LNCaP clone FGC (cell line): ENCODE results near the gene BMPR1A.

Source experiments
- DNase-seq: peaks from one replicate; pipeline ENCODE4 v3.0.0-alpha.2; 2011; ENCODE audit warnings: low read depth
- H3K4me3 ChIP-seq: 2 replicates; pipeline ENCODE4 v1.5.1; 2011; ENCODE audit warnings: mild to moderate bottlenecking, low read depth, low read length, control low read depth
- CTCF ChIP-seq: IDR thresholded peaks from 2 replicates; pipeline ENCODE4 v1.5.1; 2012; ENCODE audit warnings: mild to moderate bottlenecking; ENCODE audit not compliant: control insufficient read depth, insufficient read depth; ENCODE audit errors: extremely low read depth

BMPR1A gene

GRCh38 chr10:86836044-86836443, 79.6 kb downstream of the BMPR1A start:
- H3K4me3 ChIP-seq = no peak overlapping the region
- no peak for DNase-seq
- no peak for TF ChIP-seq CTCF

GRCh38 chr10:86837663-86838062, 81.2 kb downstream of the BMPR1A start:
- no peak for DNase-seq
- no peak for TF ChIP-seq CTCF
- no peak overlapping the region for H3K4me3 ChIP-seq

GRCh38 chr10:86840498-86840897, 84.1 kb downstream of the BMPR1A start:
- no peak overlapping the region for H3K4me3 ChIP-seq
- TF ChIP-seq CTCF = no peak
- DNase-seq = no peak

GRCh38 chr10:86846088-86846487, 89.7 kb downstream of the BMPR1A start:
- no peak for DNase-seq
- no peak for TF ChIP-seq CTCF
- no peak overlapping the region for H3K4me3 ChIP-seq

- no peak for DNase-seq
- no peak overlapping the region for H3K4me3 ChIP-seq
- no peak for TF ChIP-seq CTCF
These were observed 92.3 kb downstream of the BMPR1A start for GRCh38 chr10:86848747-86849146.

- no peak for DNase-seq
- H3K4me3 ChIP-seq = no peak overlapping the region
- no peak for TF ChIP-seq CTCF
These were observed 92.9 kb downstream of the BMPR1A start for GRCh38 chr10:86849181-86849894.

GRCh38 chr10:86850481-86850880, 94.1 kb downstream of the BMPR1A start:
- no peak for DNase-seq
- TF ChIP-seq CTCF = no peak
- no peak overlapping the region for H3K4me3 ChIP-seq
